Activated CD4-positive, CD25-positive, alpha-beta regulatory T cell treated with anti-CD3 and anti-CD28 coated beads, Interleukin-2, amount 50 U/mL, for 24 hours (primary cell): ENCODE data around the gene KCTD7.
"Not testable (repeated sequence)": the region's sequence is repeated elsewhere in the genome, so short reads cannot be mapped to it uniquely, and the experiment has no call there.

Experiments used
- ATAC-seq, 2 donors: fragments of 150-1000 bp; cut with Tn5 transposase; one replicate each; pipeline ENCODE4 v1.10.0; 2021; ENCODE audit warnings: mild to moderate bottlenecking in 1 of 2, moderate library complexity in 1 of 2

Gene KCTD7

DNA sequence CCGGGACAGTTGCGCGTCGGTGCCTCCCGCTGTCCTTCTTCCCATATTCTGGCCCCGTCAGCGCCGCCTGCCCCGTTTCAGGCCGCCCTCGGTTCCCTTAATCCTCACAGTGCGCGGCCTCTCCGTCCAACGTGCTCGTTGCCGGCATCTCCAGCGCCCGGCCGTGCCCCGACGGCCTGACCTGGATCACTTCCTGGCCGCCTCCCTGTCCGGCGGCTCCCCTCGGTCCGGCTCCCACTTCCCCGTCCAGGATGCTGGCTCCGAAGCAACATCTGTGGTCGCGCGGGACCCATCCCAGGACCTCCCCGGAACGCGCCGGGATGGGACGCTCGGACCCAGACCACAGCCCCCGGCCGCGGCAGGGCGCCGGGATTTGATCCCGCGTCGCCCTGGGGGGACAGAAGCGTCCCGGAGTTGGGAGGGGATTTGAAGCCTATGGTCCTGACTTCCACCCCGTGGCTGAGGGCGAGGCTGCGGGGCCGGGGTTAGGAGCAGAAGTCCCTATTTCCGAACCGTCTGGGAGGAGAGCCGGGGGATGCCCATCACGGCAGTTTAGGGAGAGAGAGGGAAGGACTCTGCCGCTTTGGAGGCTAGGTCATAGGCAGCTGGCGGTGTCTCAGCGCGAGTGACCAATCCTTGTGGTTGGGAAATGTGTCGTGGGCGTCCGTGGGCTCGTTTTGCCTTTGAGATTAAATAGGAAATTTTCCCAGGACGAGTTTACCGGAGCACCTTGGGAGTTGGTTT, 53.8 kb downstream of the KCTD7 start:
- ATAC-seq = peak in 1 of 2 donors; percentile 25

DNA sequence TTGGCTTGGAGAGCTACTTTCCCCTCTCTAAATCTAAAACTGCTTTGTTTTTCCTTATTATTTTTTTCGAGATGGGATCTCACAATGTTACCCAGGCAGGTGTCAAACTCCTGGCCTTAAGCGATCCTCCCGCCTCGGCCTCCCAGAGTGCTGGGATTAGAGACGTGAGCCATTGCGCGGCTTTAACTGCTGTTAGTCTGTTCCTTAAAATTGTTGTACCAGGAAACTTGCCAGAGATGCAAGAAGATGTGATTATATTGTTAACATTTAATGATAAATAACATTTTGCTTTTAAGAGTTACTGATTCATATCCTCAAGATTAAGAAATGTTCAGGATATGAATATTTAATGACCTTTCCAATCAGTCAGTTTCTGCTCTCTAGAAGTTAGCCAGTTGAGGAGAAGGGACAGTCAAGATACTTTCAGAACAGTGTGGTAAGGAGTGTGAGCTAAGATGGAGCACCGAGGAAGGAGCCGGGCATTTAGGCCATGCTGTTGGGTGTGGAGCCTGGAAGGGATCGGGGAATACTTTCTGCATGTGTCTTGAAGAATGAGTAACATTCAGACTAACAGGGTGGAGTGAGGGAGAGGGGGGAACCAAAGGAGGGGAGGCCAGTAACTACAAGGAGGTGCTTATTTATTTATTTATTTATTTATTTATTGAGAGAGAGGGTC, 54.6 kb downstream of the KCTD7 start:
- not testable (repeated sequence) for ATAC-seq

DNA sequence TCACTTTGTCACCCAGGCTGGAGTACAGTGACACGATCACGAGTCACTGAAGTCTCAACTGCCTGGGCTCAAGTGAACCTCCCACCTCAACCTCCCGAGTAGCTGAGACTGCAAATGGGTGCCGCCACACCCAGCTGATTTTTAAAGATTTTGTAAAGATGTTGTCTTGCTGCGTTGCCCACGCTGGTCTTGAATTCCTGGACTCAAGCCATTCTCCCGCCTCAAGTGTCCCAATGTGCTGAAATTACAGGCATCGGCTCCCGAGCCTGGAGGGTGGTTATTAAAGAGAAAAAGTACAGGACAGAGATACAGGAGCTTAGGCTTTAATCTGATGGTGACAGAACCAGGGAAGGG, 55.1 kb downstream of the KCTD7 start:
- ATAC-seq = no peak

DNA sequence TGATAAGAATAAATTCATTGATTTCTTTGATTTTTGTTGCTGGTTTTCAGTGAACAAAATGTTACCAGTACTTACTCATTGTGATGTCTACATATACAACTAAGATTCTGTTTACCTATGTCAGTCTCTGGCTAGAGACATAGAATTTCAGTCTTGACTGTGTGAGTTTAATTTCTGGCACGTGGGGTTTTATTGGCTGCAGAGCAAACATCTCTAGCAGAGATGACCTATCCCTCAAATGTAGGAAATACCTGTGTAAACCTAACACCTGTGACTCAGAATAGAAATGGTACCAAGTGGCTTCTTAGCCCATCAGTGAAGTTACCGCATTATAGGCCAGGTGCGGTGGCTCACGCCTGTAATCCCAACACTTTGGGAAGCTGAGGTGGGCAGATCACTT, 57.0 kb downstream of the KCTD7 start:
- not testable (repeated sequence) for ATAC-seq

DNA sequence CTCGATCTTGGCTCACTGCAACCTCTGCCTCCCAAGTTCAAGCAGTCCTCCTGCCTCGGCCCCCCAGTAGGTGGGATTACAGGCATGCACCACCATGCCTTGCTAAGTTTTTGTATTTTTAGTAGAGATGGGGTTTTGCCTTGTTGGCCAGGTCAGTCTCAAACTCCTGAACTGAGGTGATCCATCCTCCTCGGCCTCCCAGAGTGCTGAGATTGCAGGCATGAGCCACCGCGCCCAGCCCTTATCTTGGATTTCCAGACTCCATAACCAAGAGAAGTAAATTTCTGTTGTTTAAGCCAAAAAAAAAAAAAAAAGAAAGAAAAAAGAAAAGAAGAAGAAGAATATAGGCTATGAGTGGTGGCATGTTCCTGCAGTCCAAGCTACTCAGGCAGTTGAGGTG, 58.5 kb downstream of the KCTD7 start:
- no peak for ATAC-seq

DNA sequence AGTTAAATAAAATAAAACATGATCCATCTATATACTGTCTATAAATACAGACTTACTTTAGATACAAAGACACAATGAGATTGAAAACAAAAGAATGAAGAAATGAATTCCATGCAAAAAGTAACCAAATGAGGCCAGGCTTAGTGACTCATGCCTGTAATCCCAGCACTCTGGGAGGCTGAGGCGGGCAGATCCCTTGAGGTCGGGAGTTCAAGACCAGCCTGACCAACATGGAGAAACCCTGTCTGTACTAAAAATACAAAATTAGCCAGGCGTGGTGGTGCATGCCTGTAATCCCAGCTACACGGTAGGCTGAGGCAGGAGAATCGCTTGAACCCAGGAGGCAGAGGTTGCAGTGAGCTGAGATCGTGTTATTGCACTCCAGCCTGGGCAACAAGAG, 59.0 kb downstream of the KCTD7 start:
- not testable (repeated sequence) for ATAC-seq

DNA sequence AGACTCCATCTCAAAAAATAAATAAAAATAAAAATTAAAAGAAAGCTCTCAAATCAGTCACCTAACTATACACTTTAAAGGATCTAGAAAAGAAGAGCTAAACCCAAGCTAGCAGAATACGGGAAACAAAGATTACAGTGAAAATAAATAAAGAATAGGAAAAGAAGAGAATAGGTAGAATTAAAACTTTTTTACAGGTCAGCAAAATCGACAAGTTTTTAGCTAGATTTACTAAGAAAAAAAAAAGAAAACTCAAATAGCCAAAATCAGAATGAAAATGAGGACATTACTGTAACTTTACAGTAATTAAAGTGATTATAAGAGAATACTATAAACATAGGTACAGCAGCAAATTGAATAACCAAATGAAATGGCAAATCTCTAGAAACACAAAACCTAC, 60.4 kb downstream of the KCTD7 start:
- no peak for ATAC-seq

DNA sequence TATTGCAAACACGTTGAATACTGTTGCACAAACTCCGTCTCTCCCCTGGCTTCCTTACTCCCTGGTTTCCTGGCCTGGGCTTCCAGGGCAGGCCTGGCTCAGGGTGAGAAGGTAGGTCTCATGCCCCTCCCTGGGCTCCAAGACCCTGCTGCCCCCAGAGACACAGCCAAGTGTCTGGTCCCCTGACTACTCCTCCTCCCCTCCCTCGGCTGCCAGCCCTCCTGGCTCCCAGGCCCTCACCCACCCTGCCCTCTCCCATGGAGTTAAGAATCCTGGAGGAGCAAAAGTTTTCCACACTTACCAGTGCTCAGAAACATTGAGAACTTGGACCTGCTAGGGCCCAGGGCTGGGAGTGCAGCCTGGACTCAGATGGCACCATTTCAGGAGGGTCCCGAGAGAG, 64.7 kb downstream of the KCTD7 start:
- no peak for ATAC-seq
